ENCODE results near the gene HOXA11. TPM values are rescaled to one million over a fixed set of nuclear protein-coding genes. Genes with fewer than 3 reads are reported as not detected.

Gene HOXA11
- total RNA-seq, 1 donor from 2014 or later = not detected

- no peak for TF ChIP-seq CTCF (IDR thresholded peaks at IDR 0.05)
- no peak for DNase-seq (ENCODE audit: extremely low spot score, unreplicated experiment)
- H3K4me3 Mint-ChIP-seq (ENCODE audit: unreplicated experiment) = no peak overlapping the region
- peaks cover 90% of the 10 kb centered on the region for H3K27me3 Mint-ChIP-seq (ENCODE audit: unreplicated experiment)
- peaks cover 1% of the 10 kb centered on the region for H3K36me3 Mint-ChIP-seq (ENCODE audit: unreplicated experiment)
- no peak overlapping the region for H3K27ac Mint-ChIP-seq (ENCODE audit: unreplicated experiment)
- H3K9me3 Mint-ChIP-seq (ENCODE audit: unreplicated experiment) = peaks cover 7% of the 10 kb centered on the region
- peaks cover 18% of the 10 kb centered on the region for H3K4me1 Mint-ChIP-seq (ENCODE audit: unreplicated experiment)
These were observed 29.1 kb downstream of the HOXA11 start for GRCh38 chr7:27155816-27156507.

GRCh38 chr7:27154901-27155815 is 29.9 kb downstream of the HOXA11 start:
- no peak for DNase-seq (ENCODE audit: extremely low spot score, unreplicated experiment)
- H3K4me3 Mint-ChIP-seq (ENCODE audit: unreplicated experiment) = no peak overlapping the region
- no peak overlapping the region for H3K27ac Mint-ChIP-seq (ENCODE audit: unreplicated experiment)
- H3K9me3 Mint-ChIP-seq (ENCODE audit: unreplicated experiment) = peaks cover 7% of the 10 kb centered on the region
- H3K27me3 Mint-ChIP-seq (ENCODE audit: unreplicated experiment) = peaks cover 94% of the 10 kb centered on the region
- peaks cover 18% of the 10 kb centered on the region for H3K4me1 Mint-ChIP-seq (ENCODE audit: unreplicated experiment)
- peaks cover 1% of the 10 kb centered on the region for H3K36me3 Mint-ChIP-seq (ENCODE audit: unreplicated experiment)
- no peak for TF ChIP-seq CTCF (IDR thresholded peaks at IDR 0.05)

- Mint-ChIP-seq H3K9me3 (ENCODE audit: unreplicated experiment) (peaks cover 7% of the 10 kb centered on the region), H3K27ac (ENCODE audit: unreplicated experiment) (no peak overlapping the region), H3K36me3 (ENCODE audit: unreplicated experiment) (peaks cover 1% of the 10 kb centered on the region), H3K27me3 (ENCODE audit: unreplicated experiment) (peaks cover 93% of the 10 kb centered on the region), H3K4me1 (ENCODE audit: unreplicated experiment) (peaks cover 18% of the 10 kb centered on the region), H3K4me3 (ENCODE audit: unreplicated experiment) (no peak overlapping the region)
- DNase-seq (ENCODE audit: extremely low spot score, unreplicated experiment) = no peak
- TF ChIP-seq CTCF (IDR thresholded peaks at IDR 0.05) = no peak
These were observed 30.7 kb downstream of the HOXA11 start for GRCh38 chr7:27154369-27154768.

GRCh38 chr7:27153526-27153925 is 31.5 kb downstream of the HOXA11 start:
- H3K9me3 Mint-ChIP-seq (ENCODE audit: unreplicated experiment) = peaks cover 7% of the 10 kb centered on the region
- H3K36me3 Mint-ChIP-seq (ENCODE audit: unreplicated experiment) = peaks cover 1% of the 10 kb centered on the region
- no peak overlapping the region for H3K4me3 Mint-ChIP-seq (ENCODE audit: unreplicated experiment)
- TF ChIP-seq CTCF (IDR thresholded peaks at IDR 0.05) = no peak
- H3K27me3 Mint-ChIP-seq (ENCODE audit: unreplicated experiment) = peaks cover 90% of the 10 kb centered on the region
- peaks cover 18% of the 10 kb centered on the region for H3K4me1 Mint-ChIP-seq (ENCODE audit: unreplicated experiment)
- no peak for DNase-seq (ENCODE audit: extremely low spot score, unreplicated experiment)
- H3K27ac Mint-ChIP-seq (ENCODE audit: unreplicated experiment) = no peak overlapping the region
